ENCODE results near the gene NCR3LG1. TPM values are rescaled to one million over a fixed set of nuclear protein-coding genes. Genes with fewer than 3 reads are reported as not detected.

NCR3LG1 gene
- total and polyA plus RNA-seq, 2 of the 8 experiments (the other 6 are each of a cell fraction or from before 2014, with no cell fraction given): 0.68 to 1.9 TPM

GRCh38 chr11:17414317-17414737 lies 62.7 kb downstream of the NCR3LG1 start (continued):
- TF ChIP-seq CHD7 (IDR thresholded peaks at IDR 0.05; ENCODE audit: insufficient replicate concordance, low read length): no peak
- TF ChIP-seq GABPA (IDR thresholded peaks at IDR 0.05; ENCODE audit: borderline replicate concordance, insufficient read depth, low read length): no peak
- no peak for TF ChIP-seq TCF12 (IDR thresholded peaks at IDR 0.05; ENCODE audit: low read depth, low read length)
- TF ChIP-seq ZNF274 (IDR thresholded peaks at IDR 0.05; ENCODE audit: borderline replicate concordance, extremely low read depth, low read length): no peak
- no peak for TF ChIP-seq TAF7 (optimal IDR thresholded peaks at IDR 0.05; ENCODE audit: borderline replicate concordance, low read depth, low read length)
- no peak for TF ChIP-seq RXRA (IDR thresholded peaks at IDR 0.05; ENCODE audit: insufficient read depth, low read depth, low read length)
- TF ChIP-seq POLR2A (IDR thresholded peaks at IDR 0.05; ENCODE audit: control extremely low read depth in 1 of 2, low read depth in 2 of 2, low read length in 2 of 2): no peak
- no peak for TF ChIP-seq JUN (IDR thresholded peaks at IDR 0.05; ENCODE audit: low read depth, low read length)
- no peak for TF ChIP-seq SP4 (IDR thresholded peaks at IDR 0.05; ENCODE audit: low read length)

Measured in H1 (cell line).